NCI-H524 (cell line): Measurements from ENCODE around the gene PKN1.

Source experiments
- DNase-seq, 2 experiments: peaks; one replicate each; lab custom pipeline; 2025; lab: John Stamatoyannopoulos, UW

PKN1 gene

DNA sequence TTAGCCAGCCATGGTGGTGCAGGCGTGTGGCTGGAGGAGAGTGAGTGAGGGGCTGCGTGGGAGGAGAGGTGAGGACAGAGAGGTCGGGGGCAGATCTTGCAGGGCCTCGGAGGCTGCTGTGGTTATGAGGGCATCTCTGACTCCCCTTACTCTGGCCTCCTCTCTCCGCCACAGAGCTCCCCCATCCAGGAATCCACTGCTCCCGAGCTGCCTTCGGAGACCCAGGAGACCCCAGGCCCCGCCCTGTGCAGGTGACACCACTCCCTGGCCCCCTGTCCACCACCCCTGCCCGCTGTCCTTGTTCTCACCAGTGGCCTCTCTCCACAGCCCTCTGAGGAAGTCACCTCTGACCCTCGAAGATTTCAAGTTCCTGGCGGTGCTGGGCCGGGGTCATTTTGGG, 34.3 kb downstream of the PKN1 start:
- no peak for DNase-seq

DNA sequence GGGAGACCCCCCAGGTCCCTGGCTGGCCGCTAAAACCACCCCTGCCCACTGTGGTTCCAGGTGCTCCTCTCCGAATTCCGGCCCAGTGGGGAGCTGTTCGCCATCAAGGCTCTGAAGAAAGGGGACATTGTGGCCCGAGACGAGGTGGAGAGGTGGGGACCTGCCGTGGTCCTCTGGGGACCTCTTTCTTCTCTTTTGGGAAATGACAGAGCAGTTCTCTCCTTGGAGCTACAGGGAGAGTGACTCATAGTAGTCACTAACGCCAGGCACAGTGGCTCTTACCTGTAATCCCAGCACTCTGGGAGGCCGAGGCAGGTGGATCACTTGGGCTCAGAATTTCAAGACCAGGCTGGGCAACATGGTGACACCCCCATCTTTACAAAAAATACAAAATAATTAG, 34.7 kb downstream of the PKN1 start:
- DNase-seq, result no peak

DNA sequence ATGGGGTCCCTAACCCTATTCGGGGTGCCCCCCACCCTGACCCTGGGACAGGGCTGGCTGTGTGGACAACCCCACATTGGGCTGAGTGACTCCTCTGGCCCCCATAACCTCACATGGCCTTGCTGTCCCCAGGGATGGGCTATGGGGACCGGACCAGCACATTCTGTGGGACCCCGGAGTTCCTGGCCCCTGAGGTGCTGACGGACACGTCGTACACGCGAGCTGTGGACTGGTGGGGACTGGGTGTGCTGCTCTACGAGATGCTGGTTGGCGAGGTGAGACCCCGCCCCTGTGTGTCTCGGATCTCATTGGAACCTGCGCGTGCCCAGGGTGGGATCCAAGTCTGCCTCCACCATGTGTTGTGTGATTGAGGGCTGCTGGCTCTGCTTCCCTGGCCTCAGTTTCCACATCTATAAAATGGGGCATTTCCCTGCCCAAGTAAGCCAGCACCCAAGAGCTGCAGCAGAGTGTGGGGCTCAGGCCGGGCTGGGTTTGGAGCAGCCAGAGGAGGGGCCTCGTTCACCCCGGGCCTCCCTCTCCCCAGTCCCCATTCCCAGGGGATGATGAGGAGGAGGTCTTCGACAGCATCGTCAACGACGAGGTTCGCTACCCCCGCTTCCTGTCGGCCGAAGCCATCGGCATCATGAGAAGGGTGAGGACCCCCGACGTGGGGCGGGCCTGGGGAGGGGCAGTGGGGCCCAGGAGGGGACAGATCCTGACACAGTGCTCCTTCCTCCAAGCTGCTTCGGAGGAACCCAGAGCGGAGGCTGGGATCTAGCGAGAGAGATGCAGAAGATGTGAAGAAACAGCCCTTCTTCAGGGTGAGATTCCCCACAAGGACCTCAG, 37.1 kb downstream of the PKN1 start:
- no peak for DNase-seq

DNA sequence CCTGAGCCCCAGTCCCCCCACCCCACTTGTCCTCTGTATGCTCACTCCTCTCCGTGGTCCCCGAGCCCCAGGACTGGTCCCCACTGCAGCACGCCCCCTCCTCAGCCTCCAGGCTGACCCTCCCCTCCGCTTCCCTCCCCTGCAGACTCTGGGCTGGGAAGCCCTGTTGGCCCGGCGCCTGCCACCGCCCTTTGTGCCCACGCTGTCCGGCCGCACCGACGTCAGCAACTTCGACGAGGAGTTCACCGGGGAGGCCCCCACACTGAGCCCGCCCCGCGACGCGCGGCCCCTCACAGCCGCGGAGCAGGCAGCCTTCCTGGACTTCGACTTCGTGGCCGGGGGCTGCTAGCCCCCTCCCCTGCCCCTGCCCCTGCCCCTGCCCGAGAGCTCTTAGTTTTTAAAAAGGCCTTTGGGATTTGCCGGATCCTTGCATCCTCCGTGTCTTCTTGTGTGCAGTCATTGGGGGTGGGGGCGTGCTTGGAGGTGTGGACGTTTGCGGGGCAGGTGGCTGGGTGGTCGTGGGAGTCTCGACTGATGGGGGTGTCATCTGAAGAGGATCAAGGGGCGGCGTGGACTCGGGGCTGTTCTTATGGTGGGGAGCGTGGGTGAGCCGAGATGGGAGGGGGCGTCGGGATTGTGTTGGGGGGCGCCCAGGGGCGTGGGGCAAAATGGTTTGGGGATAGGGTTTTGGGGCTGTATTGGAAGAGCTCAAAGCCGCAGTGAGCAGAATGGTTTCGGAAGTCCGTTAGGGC, 38.5 kb downstream of the PKN1 start:
- no peak for DNase-seq

DNA sequence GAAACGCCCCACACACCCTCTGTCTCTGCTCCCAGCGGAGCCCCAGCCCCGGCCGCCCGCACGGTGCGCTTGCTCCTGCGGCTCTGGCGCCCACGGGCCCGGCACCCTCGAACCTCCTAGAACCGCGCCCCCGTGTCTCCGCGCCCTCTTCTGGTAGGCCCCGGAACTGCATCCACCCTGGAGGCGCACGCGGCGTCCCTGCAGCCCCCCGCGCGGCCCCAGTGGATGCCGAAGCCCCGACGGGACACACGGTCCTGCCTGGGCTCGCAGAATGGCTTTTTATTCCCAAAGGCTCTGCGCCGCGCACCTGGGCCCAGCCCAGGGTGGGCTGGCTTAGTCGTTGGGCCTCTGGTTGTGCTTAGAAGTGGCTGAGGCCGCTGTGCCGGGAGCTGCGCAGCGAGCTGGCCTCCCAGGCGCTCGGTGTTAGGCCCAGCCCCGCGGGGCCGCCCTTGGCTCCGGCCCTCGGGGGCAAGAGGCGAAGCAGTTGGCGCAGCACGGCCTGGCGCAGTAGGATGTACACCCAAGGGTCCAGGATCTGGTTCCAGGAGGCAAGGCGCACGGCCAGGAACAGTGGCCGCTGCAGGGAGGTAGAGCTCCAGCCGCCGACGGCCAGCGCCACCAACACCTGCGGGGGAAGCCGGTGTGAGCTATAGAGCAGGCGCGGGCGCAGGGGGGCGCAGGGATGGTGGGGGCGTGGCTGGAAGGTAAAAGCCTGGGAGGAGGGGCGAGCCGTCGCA, 39.3 kb downstream of the PKN1 start:
- DNase-seq, result peak; percentile 50 to 51

DNA sequence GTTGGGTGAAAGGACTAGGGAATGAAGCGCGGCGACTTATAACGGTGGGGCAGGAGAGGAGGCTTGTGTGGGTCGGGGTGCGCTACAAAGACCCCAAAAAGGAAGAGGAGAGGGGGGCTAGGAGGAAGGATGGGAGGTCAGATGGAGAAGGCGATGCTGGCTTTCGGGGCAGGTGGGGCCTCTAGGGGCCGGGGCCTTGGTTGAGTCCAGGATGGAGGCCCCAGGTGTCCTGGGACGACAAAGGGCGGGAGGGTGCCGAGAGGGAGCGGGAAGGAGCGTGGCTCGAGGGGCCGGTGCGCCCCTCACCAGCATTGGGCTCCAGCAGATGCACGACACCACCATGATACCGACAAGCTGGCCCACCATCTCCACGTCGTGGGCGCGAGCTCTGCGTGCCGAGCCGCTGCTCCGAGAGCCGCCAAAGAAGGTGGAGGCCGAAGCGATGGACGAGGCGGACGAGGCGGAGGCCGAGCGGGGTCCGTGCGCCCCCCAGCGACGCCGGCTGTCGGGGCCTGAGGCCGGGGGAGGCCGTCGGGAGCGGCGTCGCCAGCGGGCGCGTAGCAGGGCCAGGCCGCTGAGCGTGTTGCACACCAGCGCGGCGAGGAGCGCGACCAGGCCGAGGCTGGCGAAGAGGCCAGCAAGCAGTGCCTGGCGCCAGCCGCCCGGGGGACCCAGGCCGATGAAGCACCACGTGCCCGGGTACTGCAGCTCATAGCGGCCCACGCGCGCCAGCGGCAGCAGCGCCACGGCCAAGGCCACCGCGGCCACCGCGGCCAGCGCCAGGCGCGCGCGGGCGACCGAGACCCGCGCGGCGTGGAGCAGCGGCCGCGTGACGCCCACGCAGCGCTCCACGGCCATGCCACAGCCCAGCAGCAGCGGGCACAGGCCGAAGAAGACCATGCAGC, 40.2 kb downstream of the PKN1 start:
- peak in 1 of 2 experiments; percentile 30 for DNase-seq

DNA sequence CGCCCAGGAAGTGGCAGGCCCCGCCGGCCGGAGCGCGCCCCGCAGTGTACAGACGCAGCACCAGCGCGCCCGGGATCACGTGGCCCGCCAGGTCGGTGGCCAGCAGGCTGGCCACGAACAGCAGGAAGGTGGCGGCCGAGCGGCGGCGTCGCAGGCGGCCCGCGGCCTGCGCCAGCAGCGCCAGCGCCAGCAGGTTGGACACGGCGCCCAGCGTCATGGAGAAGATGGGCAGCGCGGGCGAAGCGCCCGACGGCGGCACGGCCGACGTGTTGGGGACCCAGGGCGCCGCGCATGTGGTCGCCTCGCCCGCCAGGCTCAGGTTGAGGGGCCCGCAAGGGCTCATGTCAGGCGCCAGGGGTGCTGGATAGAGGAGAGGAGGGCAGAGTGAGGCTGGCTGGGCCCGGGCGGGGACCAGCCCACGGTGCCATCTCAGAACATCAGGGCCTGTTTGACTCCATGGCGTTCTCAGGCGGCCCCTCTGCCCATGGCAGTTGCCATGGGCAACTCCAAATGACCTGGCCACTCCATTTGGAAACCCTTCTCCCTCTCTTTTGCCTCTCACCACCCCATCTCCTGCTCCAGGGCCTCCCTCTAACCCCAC, 41.0 kb downstream of the PKN1 start:
- DNase-seq, result peak in 1 of 2 experiments; percentile 26

DNA sequence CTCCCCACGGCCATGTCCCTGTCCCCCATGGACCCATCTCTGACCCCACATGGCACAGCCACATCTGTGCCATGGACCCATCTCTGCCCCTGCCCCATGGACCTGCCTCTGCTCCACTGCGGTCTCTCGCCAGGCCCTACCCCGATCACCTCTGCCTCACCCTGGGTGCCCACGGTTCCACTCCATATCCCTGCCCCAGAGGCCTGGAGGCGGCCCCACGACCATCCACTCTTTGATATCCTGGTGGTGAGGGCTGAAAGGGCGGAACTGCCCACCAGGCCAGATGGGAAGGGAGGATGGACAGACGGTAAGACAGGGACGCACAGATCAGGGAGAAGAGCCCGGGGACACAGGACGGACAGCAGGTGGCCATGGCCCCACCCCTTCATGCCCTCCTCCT, 41.7 kb downstream of the PKN1 start:
- no peak for DNase-seq

DNA sequence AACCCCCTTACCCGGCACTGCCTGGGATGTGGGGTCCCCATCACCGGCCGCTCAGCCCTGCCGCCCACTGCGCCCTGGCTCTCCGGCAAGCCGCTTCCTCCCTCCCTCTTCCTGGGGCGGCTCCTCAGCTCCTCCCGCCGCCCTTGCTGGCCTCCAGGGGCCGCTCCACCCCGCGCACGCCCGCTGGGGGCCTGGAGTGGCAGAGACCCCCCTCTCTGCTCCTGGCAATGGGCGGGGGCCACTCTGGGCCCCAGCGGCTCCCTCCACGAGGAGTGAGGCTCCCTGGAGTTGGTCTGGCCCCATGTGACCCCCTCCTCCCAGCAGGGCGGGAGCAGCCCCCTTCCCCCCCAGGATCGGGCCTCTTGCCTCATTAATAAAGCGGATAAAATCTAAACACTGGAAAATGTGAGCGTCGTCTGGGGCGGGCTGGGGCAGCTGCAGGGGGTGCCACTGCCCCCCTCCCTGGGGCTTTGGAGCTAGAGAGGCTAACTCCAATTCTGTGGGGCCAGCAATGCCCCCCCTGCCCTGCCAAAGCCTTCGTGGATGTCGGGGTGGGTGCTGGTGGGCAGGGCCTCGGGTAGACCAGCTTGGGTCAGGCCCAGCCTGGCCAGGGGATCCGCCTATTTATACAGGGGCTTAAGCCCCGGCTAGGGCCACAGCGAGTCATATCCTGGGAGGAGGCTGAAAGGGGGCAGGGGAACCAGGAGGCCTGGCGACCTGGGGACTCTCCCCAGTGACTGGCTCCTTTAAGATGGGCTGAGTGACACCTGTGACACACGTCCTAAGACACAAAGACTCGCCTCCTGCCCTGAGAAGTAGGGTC, 42.4 kb downstream of the PKN1 start, which contains the start of gene PTGER1:
TSS of gene PTGER1 (minus strand) at position 104 of the 823 bp plus-strand sequence. CDS start 1,034 bp downstream, outside the sequence.
- peak in 1 of 2 experiments; percentile 29 for DNase-seq

DNA sequence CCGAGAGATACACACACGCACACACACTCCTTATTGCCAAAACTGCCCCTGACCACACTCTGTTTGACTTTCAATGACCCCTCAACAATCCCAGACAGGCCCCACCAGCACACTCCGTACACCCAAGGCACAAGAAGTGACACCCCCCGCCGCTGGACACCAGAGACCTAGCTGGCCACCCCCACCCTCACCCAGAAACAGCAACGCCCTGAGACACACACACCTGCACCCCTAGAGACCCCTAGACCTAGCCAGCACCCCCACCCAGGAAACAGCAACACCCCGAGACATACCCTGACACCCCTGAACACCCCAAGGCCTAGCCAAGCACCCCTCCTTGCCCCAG, 43.2 kb downstream of the PKN1 start:
- DNase-seq, result no peak

DNA sequence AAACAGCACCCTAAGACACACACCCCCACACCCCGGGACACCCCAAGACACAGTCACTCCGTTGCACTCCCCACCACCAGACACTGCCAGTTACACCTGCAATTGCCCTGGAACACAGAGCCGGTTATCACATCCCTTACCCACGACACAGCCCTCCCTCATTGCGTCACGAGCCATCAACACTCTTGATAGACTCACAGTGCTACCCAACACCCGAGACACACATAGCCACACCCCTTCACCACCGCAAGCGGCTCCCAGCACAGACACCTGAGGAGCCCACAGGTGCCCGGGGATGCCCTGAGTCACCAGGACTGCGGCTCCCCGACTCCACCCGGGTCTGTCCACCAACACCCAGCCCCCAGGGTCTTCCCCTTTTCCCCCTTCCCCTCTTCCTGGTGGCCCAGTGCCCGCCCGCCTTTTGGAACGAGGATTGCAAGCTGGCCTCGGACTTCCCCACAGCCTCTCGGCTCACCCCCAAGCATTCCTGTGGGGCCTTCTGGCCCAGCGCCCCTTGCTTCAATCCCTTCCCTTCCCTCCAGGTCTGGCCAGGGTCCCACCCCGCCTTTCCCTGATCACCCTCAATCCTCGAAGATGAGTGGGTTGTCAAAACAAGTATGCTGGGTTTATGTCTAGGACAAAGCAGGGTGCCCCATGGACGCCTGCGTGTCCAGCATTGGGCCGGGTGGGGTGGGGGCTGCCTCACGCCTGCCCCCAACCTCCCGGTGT, 43.7 kb downstream of the PKN1 start:
- no peak for DNase-seq

DNA sequence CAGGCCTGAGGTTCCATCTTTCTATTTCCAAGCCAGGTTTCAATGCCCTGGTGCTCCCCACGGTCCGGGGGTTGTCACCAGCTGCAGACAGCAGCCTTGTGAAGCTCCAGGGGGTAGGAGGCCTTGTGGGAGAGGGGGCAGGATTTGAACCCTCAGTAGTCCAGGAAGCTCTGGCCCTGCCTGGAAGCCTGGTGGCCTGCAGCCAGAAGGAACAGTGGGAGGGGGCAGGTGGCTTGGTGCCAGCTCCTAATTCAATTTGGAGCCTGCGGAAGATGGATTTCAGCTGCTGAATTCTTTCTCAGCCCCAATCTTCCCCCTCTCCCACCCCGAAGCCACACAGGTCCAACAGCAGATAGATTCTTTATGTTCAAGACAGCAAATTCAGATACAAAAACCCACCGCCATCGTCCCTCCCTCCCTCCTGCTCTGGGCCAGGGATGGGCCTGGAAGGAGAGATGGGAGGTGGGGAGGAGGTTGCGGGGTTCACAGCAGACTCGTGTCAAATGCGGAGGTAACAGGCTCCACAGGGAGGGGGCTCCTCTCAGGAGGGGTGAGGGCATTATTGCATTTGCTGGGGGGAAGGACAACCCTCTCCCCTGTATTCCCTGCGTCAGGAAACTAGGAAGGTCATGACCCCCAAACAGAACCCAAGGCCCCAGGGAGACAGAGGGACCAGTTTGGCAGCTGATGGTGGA, 44.5 kb downstream of the PKN1 start:
- DNase-seq, result no peak

DNA sequence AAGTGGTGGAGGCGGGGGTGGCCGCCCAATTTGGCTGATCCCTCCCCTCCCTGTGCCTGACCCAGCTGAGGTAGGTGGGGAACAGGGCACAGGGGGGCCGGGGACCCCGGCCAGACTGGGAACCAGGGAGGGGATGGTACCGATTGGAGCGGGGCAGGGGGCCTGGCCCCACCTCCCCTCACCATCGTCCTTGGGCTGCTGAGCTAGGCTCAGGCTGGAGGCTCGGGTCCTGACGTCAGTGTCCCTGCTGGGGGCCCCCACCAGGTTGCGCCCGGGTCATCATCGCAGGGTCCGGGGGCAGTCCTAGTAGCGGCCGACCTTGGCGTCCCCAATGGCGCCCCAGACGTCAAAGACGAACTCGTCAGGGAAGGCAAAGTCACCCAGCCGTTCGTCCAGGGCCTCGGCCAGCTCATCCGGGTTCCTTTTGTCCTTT, 45.0 kb downstream of the PKN1 start:
- DNase-seq, result no peak

DNA sequence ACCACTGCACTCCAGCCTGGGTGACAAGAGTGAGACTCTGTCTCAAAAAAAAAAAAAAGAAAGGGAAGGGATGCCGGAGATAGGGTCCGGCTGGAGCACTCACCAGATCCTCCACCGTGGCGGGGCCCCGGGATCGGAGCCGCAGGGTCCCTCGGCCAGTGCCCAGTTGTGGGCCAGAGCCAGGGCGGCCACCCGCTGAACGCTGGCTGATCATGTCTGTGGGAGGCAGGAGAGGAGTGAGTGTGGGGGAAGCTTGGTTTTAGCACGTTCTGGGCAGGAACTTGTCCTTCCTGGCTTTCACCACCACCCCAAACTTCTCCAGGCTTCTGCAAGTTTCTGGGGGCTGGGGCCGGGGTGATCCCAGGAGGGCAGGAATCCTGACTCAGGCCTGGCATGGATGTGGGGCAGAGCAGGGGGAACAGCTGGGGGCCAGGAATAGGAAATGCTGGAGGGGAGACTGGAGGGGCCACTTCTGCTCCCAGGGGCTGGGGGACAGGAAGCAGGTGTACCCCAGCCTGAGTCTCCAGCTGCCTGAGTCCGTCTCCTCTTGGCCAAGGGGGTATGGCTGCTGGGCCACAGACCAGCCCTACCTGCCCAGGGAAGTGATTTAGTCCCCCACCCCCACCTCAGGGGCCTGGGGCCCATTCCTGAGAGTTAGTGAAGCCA, 46.3 kb downstream of the PKN1 start:
- no peak for DNase-seq

DNA sequence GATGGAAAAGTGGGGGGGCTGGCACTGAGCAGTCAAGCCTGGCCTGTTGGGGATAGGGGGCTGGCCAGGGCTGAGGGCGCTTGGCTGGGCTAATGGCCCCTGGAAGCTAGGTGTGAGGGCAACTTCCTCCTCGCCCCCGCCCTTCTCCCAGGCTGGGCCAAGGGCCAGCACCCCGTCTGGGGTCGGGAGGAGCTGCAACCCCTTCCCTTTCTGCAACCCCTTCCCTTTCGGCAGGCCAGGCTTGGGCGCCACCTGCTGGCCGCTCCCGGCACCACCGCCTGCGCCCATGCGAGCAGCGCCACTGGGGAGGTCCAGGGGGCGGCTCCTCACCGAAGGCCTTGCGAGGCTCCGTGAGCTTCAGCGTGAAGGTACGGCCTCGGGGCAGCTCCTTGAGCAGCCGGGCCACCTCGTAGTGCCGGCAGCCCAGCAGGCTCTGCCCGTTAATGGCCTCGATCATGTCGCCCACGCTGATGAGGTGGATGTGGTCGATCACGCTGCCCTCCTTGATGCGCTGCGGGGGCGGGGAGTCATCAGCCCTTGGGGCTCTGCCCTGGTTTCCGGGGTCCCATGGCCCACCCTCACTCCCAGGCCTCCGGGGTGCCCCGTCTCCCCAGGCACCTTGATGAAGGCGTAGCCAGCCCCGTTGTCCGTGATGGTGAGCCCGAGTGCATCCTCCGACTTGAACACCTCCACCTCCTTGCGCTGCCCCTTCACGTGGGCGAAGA, 47.0 kb downstream of the PKN1 start:
- peak in 1 of 2 experiments; percentile 34 for DNase-seq

DNA sequence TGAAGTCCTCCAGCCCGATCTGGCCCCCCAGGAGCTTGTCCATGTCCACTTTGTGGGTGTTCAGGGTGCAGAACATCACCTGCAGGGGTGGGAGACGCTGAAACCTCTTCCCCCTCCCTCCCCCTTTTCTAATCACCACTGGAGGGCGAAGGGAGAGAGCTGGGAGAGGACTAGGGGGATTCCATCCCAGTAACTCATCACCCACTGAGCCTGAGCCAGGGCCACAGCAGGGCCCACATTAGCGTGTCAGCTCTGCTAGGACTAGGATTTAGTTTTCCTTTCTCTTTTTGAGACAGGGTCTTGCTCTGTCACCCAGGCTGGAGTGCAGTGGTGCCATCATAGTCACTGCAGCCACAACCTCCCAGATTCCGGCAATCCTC, 47.6 kb downstream of the PKN1 start:
- no peak for DNase-seq

DNA sequence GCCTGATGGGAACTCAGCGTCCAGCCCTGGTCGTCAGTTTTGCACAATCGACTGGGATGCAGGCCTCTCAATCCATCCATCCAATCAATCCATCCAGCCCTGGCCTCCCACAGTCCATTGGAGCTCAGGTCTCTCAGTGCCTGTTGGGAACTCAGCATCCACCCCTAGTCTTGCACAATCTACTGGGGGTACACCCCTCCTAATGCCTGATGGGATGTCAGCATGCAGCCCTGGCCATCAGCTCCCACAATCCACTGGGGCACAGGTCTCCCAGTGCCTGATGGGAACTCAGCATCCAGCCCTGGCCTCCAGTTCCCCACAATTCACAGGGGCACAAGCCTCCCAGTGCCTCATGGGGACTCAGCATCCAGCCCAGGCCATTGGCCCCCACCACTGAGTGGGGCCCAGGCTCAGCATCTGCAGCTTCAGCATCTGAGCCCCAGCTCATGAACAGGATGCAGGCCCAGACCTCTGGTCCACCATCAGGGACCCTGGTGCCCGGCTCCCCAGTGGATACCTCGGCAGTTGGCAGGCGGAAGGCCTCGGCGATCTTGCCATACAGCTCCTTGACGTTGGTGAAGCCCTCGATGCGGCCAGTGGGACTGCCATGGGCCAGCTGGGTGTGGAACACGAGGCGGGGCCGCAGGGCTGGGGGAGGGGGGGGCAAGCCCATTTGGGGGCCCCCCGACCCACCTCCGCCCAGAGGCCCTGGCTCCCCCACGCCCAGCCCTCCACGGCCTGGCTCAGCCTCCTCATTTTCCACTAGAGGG, 49.3 kb downstream of the PKN1 start:
- DNase-seq, result no peak
